ENCODE results near the gene TEKTIP1.

DNA sequence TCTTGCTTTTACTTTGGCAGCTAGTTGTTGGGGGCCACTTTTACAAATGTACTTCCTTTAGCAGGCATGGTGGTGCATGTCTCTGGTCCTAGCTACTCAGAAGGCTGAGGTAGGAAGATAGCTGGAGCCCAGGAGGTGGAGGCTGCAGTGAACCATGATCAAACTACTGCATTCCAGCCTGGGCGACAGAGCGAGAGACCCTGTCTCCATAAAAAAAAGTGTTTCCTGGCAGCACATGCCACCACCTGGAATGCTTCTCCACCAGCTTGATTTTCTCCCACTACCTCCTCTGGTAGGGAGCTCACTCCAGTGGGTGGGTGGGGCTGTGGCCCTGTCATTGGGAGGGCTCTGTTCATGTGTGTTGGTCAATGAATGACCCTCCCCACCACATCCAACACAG lies 20.3 kb upstream of the TEKTIP1 start:
- TF ChIP-seq, protein P1, sequence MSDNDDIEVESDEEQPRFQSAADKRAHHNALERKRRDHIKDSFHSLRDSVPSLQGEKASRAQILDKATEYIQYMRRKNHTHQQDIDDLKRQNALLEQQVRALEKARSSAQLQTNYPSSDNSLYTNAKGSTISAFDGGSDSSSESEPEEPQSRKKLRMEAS (IDR thresholded peaks at IDR 0.05; ENCODE audit: low read depth, low read length): no peak
- TF ChIP-seq CEBPB (IDR thresholded peaks at IDR 0.05; ENCODE audit: borderline replicate concordance in 1 of 2, low read depth in 2 of 2, low read length in 2 of 2) (no peak), EP300 (IDR thresholded peaks at IDR 0.05; ENCODE audit: borderline replicate concordance in 1 of 2, control insufficient read depth in 1 of 2, low read depth in 2 of 2, low read length in 2 of 2) (no peak), ASH2L (IDR thresholded peaks at IDR 0.05; ENCODE audit: borderline replicate concordance, low read depth) (no peak), BHLHE40 (IDR thresholded peaks at IDR 0.05; ENCODE audit: borderline replicate concordance in 1 of 2, low read depth in 2 of 2, low read length in 1 of 2) (no peak), ZNF217 (IDR thresholded peaks at IDR 0.05) (no peak), JUND (IDR thresholded peaks at IDR 0.05; ENCODE audit: low read depth, low read length) (no peak), STAT1 (conservative IDR thresholded peaks at IDR 0.05) (no peak)
- TF ChIP-seq, protein P2, sequence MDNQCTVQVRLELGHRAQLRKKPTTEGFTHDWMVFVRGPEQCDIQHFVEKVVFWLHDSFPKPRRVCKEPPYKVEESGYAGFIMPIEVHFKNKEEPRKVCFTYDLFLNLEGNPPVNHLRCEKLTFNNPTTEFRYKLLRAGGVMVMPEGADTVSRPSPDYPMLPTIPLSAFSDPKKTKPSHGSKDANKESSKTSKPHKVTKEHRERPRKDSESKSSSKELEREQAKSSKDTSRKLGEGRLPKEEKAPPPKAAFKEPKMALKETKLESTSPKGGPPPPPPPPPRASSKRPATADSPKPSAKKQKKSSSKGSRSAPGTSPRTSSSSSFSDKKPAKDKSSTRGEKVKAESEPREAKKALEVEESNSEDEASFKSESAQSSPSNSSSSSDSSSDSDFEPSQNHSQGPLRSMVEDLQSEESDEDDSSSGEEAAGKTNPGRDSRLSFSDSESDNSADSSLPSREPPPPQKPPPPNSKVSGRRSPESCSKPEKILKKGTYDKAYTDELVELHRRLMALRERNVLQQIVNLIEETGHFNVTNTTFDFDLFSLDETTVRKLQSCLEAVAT (IDR thresholded peaks at IDR 0.05): no peak
- TF ChIP-seq, protein P3, sequence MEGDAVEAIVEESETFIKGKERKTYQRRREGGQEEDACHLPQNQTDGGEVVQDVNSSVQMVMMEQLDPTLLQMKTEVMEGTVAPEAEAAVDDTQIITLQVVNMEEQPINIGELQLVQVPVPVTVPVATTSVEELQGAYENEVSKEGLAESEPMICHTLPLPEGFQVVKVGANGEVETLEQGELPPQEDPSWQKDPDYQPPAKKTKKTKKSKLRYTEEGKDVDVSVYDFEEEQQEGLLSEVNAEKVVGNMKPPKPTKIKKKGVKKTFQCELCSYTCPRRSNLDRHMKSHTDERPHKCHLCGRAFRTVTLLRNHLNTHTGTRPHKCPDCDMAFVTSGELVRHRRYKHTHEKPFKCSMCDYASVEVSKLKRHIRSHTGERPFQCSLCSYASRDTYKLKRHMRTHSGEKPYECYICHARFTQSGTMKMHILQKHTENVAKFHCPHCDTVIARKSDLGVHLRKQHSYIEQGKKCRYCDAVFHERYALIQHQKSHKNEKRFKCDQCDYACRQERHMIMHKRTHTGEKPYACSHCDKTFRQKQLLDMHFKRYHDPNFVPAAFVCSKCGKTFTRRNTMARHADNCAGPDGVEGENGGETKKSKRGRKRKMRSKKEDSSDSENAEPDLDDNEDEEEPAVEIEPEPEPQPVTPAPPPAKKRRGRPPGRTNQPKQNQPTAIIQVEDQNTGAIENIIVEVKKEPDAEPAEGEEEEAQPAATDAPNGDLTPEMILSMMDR (IDR thresholded peaks at IDR 0.05 in 2 of 3, conservative IDR thresholded peaks at IDR 0.05 in 1 of 3; ENCODE audit: control insufficient read depth in 2 of 3, extremely low read depth in 1 of 3, insufficient read depth in 1 of 3, low read depth in 3 of 3, low read length in 3 of 3): no peak
- TF ChIP-seq, protein P4, sequence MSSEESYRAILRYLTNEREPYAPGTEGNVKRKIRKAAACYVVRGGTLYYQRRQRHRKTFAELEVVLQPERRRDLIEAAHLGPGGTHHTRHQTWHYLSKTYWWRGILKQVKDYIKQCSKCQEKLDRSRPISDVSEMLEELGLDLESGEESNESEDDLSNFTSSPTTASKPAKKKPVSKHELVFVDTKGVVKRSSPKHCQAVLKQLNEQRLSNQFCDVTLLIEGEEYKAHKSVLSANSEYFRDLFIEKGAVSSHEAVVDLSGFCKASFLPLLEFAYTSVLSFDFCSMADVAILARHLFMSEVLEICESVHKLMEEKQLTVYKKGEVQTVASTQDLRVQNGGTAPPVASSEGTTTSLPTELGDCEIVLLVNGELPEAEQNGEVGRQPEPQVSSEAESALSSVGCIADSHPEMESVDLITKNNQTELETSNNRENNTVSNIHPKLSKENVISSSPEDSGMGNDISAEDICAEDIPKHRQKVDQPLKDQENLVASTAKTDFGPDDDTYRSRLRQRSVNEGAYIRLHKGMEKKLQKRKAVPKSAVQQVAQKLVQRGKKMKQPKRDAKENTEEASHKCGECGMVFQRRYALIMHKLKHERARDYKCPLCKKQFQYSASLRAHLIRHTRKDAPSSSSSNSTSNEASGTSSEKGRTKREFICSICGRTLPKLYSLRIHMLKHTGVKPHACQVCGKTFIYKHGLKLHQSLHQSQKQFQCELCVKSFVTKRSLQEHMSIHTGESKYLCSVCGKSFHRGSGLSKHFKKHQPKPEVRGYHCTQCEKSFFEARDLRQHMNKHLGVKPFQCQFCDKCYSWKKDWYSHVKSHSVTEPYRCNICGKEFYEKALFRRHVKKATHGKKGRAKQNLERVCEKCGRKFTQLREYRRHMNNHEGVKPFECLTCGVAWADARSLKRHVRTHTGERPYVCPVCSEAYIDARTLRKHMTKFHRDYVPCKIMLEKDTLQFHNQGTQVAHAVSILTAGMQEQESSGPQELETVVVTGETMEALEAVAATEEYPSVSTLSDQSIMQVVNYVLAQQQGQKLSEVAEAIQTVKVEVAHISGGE (CRISPR knock-in tag; IDR thresholded peaks at IDR 0.05): no peak
- TF ChIP-seq, protein P5, sequence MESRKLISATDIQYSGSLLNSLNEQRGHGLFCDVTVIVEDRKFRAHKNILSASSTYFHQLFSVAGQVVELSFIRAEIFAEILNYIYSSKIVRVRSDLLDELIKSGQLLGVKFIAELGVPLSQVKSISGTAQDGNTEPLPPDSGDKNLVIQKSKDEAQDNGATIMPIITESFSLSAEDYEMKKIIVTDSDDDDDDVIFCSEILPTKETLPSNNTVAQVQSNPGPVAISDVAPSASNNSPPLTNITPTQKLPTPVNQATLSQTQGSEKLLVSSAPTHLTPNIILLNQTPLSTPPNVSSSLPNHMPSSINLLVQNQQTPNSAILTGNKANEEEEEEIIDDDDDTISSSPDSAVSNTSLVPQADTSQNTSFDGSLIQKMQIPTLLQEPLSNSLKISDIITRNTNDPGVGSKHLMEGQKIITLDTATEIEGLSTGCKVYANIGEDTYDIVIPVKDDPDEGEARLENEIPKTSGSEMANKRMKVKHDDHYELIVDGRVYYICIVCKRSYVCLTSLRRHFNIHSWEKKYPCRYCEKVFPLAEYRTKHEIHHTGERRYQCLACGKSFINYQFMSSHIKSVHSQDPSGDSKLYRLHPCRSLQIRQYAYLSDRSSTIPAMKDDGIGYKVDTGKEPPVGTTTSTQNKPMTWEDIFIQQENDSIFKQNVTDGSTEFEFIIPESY (IDR thresholded peaks at IDR 0.05): no peak
- TF ChIP-seq, protein P6, sequence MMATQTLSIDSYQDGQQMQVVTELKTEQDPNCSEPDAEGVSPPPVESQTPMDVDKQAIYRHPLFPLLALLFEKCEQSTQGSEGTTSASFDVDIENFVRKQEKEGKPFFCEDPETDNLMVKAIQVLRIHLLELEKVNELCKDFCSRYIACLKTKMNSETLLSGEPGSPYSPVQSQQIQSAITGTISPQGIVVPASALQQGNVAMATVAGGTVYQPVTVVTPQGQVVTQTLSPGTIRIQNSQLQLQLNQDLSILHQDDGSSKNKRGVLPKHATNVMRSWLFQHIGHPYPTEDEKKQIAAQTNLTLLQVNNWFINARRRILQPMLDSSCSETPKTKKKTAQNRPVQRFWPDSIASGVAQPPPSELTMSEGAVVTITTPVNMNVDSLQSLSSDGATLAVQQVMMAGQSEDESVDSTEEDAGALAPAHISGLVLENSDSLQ (IDR thresholded peaks at IDR 0.05): no peak
